B cell (primary cell): Measurements from ENCODE around the gene MYL11. TPM values are rescaled to one million over a fixed set of nuclear protein-coding genes. Genes with fewer than 3 reads are reported as not detected.

ENCODE experiments used
- ATAC-seq: fragments of 200-7000 bp; cut with Tn5 transposase; one replicate; pipeline ENCODE4 v1.10.0; 2021; ENCODE audit warnings: low read depth, mild to moderate bottlenecking, moderate number of reproducible peaks, moderate library complexity
- CTCF ChIA-PET: fragments of 350-600 bp; sonication (Branson Sonifier 250); formaldehyde crosslinking; loops from one replicate; lab custom pipeline; 2021; ENCODE audit warnings: antibody characterized with exemption, inconsistent platforms; lab: Charles Lee
- POLR2A ChIA-PET: fragments of 350-600 bp; sonication (Branson Sonifier 250); formaldehyde crosslinking; loops from one replicate; lab custom pipeline; 2021; ENCODE audit warnings: antibody characterized with exemption; lab: Charles Lee
- DNase-seq: peaks from one replicate; pipeline ENCODE4 v3.0.0; 2013
- H2AFZ ChIP-seq: 2 replicates; pipeline ENCODE4 v1.6.1; 2012; ENCODE audit warnings: mild to moderate bottlenecking, low read depth, low read length; ENCODE audit not compliant: insufficient read depth, poor library complexity, severe bottlenecking
- H3K27ac ChIP-seq, 2 donors: 1 replicate in 1 of 2; 2 replicates in 1 of 2; pipeline ENCODE4 v1.5.1; 2012 to 2013; ENCODE audit warnings: low read length in 2 of 2, mild to moderate bottlenecking in 2 of 2, moderate library complexity in 1 of 2
- H3K27me3 ChIP-seq, 4 experiments: fragments of 200-600 bp in 1 of 4; sonication (generic) in 1 of 4; replicated peaks in 1 of 4; 1 replicate in 2 of 4; 2 replicates in 2 of 4; pipeline versions ENCODE4 v1.6.1 to v1.7.0; 2013 to 2016; ENCODE audit warnings: low read length in 3 of 4, mild to moderate bottlenecking in 2 of 4, mixed read lengths in 1 of 4, moderate library complexity in 1 of 4; ENCODE audit not compliant: insufficient read depth in 4 of 4, control insufficient read depth in 3 of 4; ENCODE audit errors: control extremely low read depth in 1 of 4
- H3K36me3 ChIP-seq, 2 experiments: replicated peaks in 1 of 2; 1 replicate in 1 of 2; 2 replicates in 1 of 2; pipeline versions ENCODE4 v1.6.1 to v1.7.1; 2013; ENCODE audit warnings: low read length in 1 of 2; ENCODE audit not compliant: insufficient read depth in 2 of 2, control insufficient read depth in 1 of 2; ENCODE audit errors: control extremely low read depth in 1 of 2, extremely low read depth in 1 of 2
- H3K4me1 ChIP-seq, 2 donors: fragments of 200-600 bp in 1 of 2; sonication (generic) in 1 of 2; 1 replicate in 1 of 2; 2 replicates in 1 of 2; pipeline versions ENCODE4 v1.5.1 to v1.6.1; 2013 to 2017; ENCODE audit warnings: low read length in 2 of 2; ENCODE audit not compliant: control insufficient read depth in 2 of 2, insufficient read depth in 2 of 2
- H3K4me2 ChIP-seq: replicated peaks from 2 replicates; pipeline ENCODE3; 2012; ENCODE audit warnings: mild to moderate bottlenecking, low read depth, low read length; ENCODE audit not compliant: poor library complexity, severe bottlenecking
- H3K4me3 ChIP-seq, 5 experiments: fragments of 200-600 bp in 1 of 5; sonication (generic) in 1 of 5; 1 replicate in 3 of 5; 2 replicates in 2 of 5; pipeline versions ENCODE4 v1.5.1 to v1.7.0; 2011 to 2016; ENCODE audit warnings: low read length in 4 of 5, mild to moderate bottlenecking in 4 of 5, low read depth in 2 of 5, control low read depth in 1 of 5, moderate library complexity in 1 of 5; ENCODE audit not compliant: insufficient read depth in 1 of 5; ENCODE audit errors: control extremely low read depth in 1 of 5, extremely low read depth in 1 of 5
- H3K79me2 ChIP-seq: fragments of 200-600 bp; sonication (generic); one replicate; pipeline ENCODE4 v1.6.0; 2016; ENCODE audit warnings: low read length; ENCODE audit not compliant: control insufficient read depth, insufficient read depth
- H3K9ac ChIP-seq: fragments of 200-600 bp; sonication (generic); 2 replicates; pipeline ENCODE4 v1.6.1; 2017; ENCODE audit warnings: mild to moderate bottlenecking, low read length, moderate library complexity
- H3K9me3 ChIP-seq, 3 donors: one replicate each; pipeline versions ENCODE4 v1.6.1 to v1.7.1; 2013; ENCODE audit warnings: low read length in 2 of 3; ENCODE audit not compliant: control insufficient read depth in 2 of 3, insufficient read depth in 1 of 3; ENCODE audit errors: control extremely low read depth in 1 of 3
- H4K20me1 ChIP-seq: 2 replicates; pipeline ENCODE4 v1.6.0; 2012; ENCODE audit warnings: mild to moderate bottlenecking, low read length; ENCODE audit not compliant: insufficient read depth, control insufficient read depth, poor library complexity, severe bottlenecking
- H3K27ac Mint-ChIP-seq: one replicate; pipeline ENCODE4 v1.8.0; 2021; ENCODE audit warnings: mixed read lengths
- H3K27me3 Mint-ChIP-seq: one replicate; pipeline ENCODE4 v1.8.0; 2021; ENCODE audit warnings: mixed read lengths
- H3K4me1 Mint-ChIP-seq: one replicate; pipeline ENCODE4 v1.8.0; 2021; ENCODE audit warnings: mixed read lengths
- H3K4me3 Mint-ChIP-seq: one replicate; pipeline ENCODE4 v1.8.0; 2021; ENCODE audit warnings: mixed read lengths
- H3K9me3 Mint-ChIP-seq: one replicate; pipeline ENCODE4 v1.8.0; 2022; ENCODE audit warnings: mixed read lengths; ENCODE audit not compliant: insufficient read depth
- EZH2 ChIP-seq: IDR thresholded peaks from 2 replicates; pipeline ENCODE4 v1.6.1; 2012; ENCODE audit warnings: borderline replicate concordance, low read depth, mild to moderate bottlenecking, moderate library complexity, low read length; ENCODE audit not compliant: insufficient read depth, poor library complexity, severe bottlenecking
- WGBS: methylation state at CpG from one replicate; pipeline ENCODE4 v1.1.5; 2013; ENCODE audit warnings: missing lambda C conversion rate; ENCODE audit not compliant: insufficient coverage; 5-methylcytosine and 5-hydroxymethylcytosine counted together
- intact Hi-C: fragments of 100-400 bp; cut with micrococcal nuclease; formaldehyde crosslinking; loops from one replicate; pipeline ENCODE4 v1.10.0; 2022
- polyA plus RNA-seq: library from polyadenylated mRNA; depleted of rRNA; stranded (reverse); fragments of >200 nt; gene quantifications from 2 replicates; pipeline ENCODE4 v1.2.3, GENCODE V29; 2012
- total RNA-seq, 2 donors: library from RNA; stranded (reverse); fragments of 120-200 nt in 1 of 2; gene quantifications; 1 replicate in 1 of 2; 2 replicates in 1 of 2; pipeline versions ENCODE4 v1.2.3 to v1.2.4, GENCODE V29; 2013 to 2022
- TF ChIP-seq, protein P1 (sequence below): fragments of 200-600 bp; IDR thresholded peaks from one replicate; pipeline ENCODE4 v1.8.0; 2022; ENCODE audit warnings: antibody characterized with exemption, mild to moderate bottlenecking

MYL11 gene
- total and polyA plus RNA-seq, 2 donors (not counting 1 experiment from before 2014, with no cell fraction given): 3.6 TPM; not detected in 1

DNA sequence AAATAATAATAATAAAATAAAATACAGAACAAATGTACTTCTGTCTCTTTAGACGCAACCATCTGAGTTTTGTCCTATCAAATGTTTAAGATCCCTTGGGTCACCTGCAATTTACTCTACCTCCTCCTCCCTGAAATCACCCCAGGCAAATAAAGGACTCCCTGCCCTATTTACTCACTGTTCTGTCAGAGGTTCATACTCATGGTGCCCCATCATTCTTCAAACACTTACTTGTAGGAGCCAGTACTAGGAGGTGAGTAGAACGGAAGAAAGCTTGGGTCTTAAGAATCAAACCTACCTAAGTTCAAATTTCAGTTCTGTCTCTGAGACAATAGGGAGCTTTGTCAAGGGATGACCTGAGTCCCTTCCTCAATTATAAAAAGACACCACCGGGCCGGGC, 8.1 kb upstream of the MYL11 start:
- DNase-seq (no peak), ATAC-seq (no peak)
- Histone ChIP-seq H3K4me2 (no peak overlapping the region), H3K4me3 (no peak overlapping the region), H3K36me3 (peaks cover 0 to 31% of the 10 kb centered on the region in 2 experiments), H3K27ac (no peak overlapping the region), H2AFZ (no peak overlapping the region), H3K4me1 (peaks cover 23 to 32% of the 10 kb centered on the region in 2 donors), H3K9ac (no peak overlapping the region), H3K9me3 (no peaks in the 10 kb centered on the region), H3K79me2 (peaks cover 72% of the 10 kb centered on the region), H4K20me1 (peaks cover 50% of the 10 kb centered on the region), H3K27me3 (no peaks in the 10 kb centered on the region)
- no peaks in the 10 kb centered on the region for H3K27me3 Mint-ChIP-seq
- H3K4me1 Mint-ChIP-seq: peaks cover 40% of the 10 kb centered on the region
- 92% methylated on average over 3 of the region's 4 CpGs for WGBS
- H3K27ac Mint-ChIP-seq: no peak overlapping the region
- ChIA-PET CTCF (interaction anchor here (0.9 kb wide), 1 partner anchor 43 kb away, joined by 3 read pairs; no protein-coding TSS in a partner anchor), POLR2A (interaction anchor here (1.3 kb wide), 1 partner anchor 41 kb away, joined by 3 read pairs; the partner anchor contains the start of gene ZNF771)
- intact Hi-C loops: no loop called here
- H3K4me3 Mint-ChIP-seq: peak overlapping the region; percentile 14
- TF ChIP-seq EZH2: no peak
- TF ChIP-seq, protein P1, sequence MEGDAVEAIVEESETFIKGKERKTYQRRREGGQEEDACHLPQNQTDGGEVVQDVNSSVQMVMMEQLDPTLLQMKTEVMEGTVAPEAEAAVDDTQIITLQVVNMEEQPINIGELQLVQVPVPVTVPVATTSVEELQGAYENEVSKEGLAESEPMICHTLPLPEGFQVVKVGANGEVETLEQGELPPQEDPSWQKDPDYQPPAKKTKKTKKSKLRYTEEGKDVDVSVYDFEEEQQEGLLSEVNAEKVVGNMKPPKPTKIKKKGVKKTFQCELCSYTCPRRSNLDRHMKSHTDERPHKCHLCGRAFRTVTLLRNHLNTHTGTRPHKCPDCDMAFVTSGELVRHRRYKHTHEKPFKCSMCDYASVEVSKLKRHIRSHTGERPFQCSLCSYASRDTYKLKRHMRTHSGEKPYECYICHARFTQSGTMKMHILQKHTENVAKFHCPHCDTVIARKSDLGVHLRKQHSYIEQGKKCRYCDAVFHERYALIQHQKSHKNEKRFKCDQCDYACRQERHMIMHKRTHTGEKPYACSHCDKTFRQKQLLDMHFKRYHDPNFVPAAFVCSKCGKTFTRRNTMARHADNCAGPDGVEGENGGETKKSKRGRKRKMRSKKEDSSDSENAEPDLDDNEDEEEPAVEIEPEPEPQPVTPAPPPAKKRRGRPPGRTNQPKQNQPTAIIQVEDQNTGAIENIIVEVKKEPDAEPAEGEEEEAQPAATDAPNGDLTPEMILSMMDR: no peak
- no peaks in the 10 kb centered on the region for H3K9me3 Mint-ChIP-seq

DNA sequence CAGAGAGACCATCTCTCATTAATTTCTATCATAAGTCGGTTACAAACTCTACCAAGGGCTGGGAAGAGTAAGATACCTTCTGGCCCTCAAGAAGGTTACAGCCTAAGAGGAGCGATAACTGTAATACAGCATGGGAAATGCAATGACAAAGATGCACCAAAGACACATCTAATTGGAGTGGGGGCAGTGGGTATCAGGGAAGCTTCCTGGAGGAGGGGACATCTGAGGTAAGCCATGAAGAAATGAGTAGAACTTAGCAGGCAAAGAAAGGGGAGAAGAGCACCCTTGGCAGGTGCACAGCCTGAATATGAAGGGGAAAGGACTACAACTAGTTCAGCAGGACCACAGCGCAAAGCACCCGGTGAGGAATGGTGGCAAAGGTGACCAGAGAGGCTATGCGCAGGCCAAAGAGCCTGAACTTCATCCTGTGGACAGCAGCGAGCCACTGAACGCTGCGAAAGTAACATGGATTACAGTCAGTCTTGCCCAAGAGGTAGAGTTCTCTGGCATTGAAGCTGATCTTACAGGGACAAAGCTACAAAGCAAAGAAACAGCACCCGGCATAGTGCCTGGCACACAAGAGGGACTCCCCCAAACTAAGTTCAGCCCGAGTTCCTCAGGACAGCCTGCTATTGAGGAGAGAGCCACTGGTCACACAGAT, 7.1 kb upstream of the MYL11 start:
- no peak overlapping the region for H2AFZ ChIP-seq
- peak; percentile 9 for DNase-seq
- no peaks in the 10 kb centered on the region for H3K9me3 ChIP-seq
- intact Hi-C loops: no loop called here
- peaks cover 0 to 27% of the 10 kb centered on the region in 2 experiments for H3K36me3 ChIP-seq
- peaks cover 67% of the 10 kb centered on the region for H3K79me2 ChIP-seq
- Mint-ChIP-seq H3K4me1 (peaks cover 46% of the 10 kb centered on the region), H3K27me3 (no peaks in the 10 kb centered on the region), H3K27ac (peak overlapping the region; percentile 67), H3K9me3 (no peaks in the 10 kb centered on the region), H3K4me3 (peak overlapping the region; percentile 83)
- POLR2A ChIA-PET: interaction anchor here (1.3 kb wide), 1 partner anchor 40 kb away, joined by 3 read pairs; the partner anchor contains the start of gene ZNF771
- peak overlapping the region in 1 of 5 experiments; percentile 73 for H3K4me3 ChIP-seq
- no peak for ATAC-seq
- H3K9ac ChIP-seq: no peak overlapping the region
- peaks cover 50% of the 10 kb centered on the region for H4K20me1 ChIP-seq
- peak overlapping the region in 1 of 2 donors; percentile 65 for H3K27ac ChIP-seq
- H3K4me1 ChIP-seq: peaks cover 25 to 35% of the 10 kb centered on the region in 2 donors
- peak overlapping the region; percentile 93 for H3K4me2 ChIP-seq
- CTCF ChIA-PET: no interaction called here
- no peaks in the 10 kb centered on the region for H3K27me3 ChIP-seq
- WGBS: 96% methylated on average over 8 of the region's 10 CpGs
- no peak for TF ChIP-seq EZH2
- TF ChIP-seq, protein P1: no peak
